Panc1 (cell line): ENCODE measurements around the gene CFAP20DC. TPM values are rescaled to one million over a fixed set of nuclear protein-coding genes. Genes with fewer than 3 reads are reported as not detected.

Source experiments
- ATAC-seq: fragments of 200-7000 bp; cut with Tn5 transposase; 2 replicates; pipeline ENCODE4 v1.9.1; 2020; ENCODE audit warnings: mild to moderate bottlenecking, moderate library complexity
- BruUV-seq: library from RNA; stranded (reverse); fragments of 400-500 nt; replicated peaks from 2 replicates; lab custom pipeline; 2021; lab: Mats Ljungman, UMichigan
- CTCF ChIA-PET: fragments of 300-600 bp; sonication (Branson Sonifier 250); formaldehyde crosslinking; loops from one replicate; lab custom pipeline; 2022; ENCODE audit warnings: antibody characterized with exemption; lab: Charles Lee
- POLR2A ChIA-PET: fragments of 300-600 bp; sonication (Branson Sonifier 250); formaldehyde crosslinking; loops from one replicate; lab custom pipeline; 2022; ENCODE audit warnings: antibody characterized with exemption; lab: Charles Lee
- DNase-seq: peaks from one replicate; pipeline ENCODE4 v3.0.0-alpha.2; 2010; ENCODE audit warnings: low read depth, low spot score
- H3K27ac ChIP-seq: 2 replicates; pipeline ENCODE4 v1.5.1; 2011; ENCODE audit warnings: mild to moderate bottlenecking, low read length, inconsistent platforms
- H3K27me3 ChIP-seq: fragments of 200-500 bp; sonication (Bioruptor generic); 2 replicates; pipeline ENCODE4 v1.6.0; 2014; ENCODE audit warnings: low read length, inconsistent platforms; ENCODE audit not compliant: control insufficient read depth, insufficient read depth
- H3K36me3 ChIP-seq: fragments of 200-500 bp; sonication (Bioruptor generic); 2 replicates; pipeline ENCODE4 v1.5.1; 2014; ENCODE audit warnings: inconsistent platforms, mild to moderate bottlenecking, low read length, moderate library complexity; ENCODE audit not compliant: control insufficient read depth, insufficient read depth
- H3K4me1 ChIP-seq: 2 replicates; pipeline ENCODE4 v1.5.1; 2011; ENCODE audit warnings: inconsistent platforms, mild to moderate bottlenecking, low read length, moderate library complexity; ENCODE audit not compliant: control insufficient read depth, insufficient read depth
- H3K4me3 ChIP-seq, 2 experiments: 2 replicates each; pipeline ENCODE4 v1.5.1; 2011 to 2012; ENCODE audit warnings: low read depth in 2 of 2, low read length in 2 of 2, mild to moderate bottlenecking in 2 of 2, inconsistent platforms in 1 of 2, moderate library complexity in 1 of 2
- H3K9me3 ChIP-seq: fragments of 200-500 bp; sonication (Bioruptor generic); 2 replicates; pipeline ENCODE4 v1.5.1; 2014; ENCODE audit warnings: low read depth, mild to moderate bottlenecking, inconsistent platforms, low read length, moderate library complexity; ENCODE audit not compliant: control insufficient read depth, insufficient read depth
- CTCF ChIP-seq: fragments of 450-650 bp; IDR thresholded peaks from 2 replicates; pipeline ENCODE4 v1.5.1; 2017; ENCODE audit warnings: mild to moderate bottlenecking
- POLR2AphosphoS5 ChIP-seq: IDR thresholded peaks from 2 replicates; pipeline ENCODE4 v1.6.1; 2012; ENCODE audit warnings: mild to moderate bottlenecking, low read depth, low read length, moderate library complexity
- REST ChIP-seq, 2 experiments: IDR thresholded peaks; 2 replicates each; pipeline ENCODE4 v1.6.1; 2011 to 2012; ENCODE audit warnings: low read depth in 2 of 2, control low read depth in 1 of 2, low read length in 1 of 2, mild to moderate bottlenecking in 1 of 2, moderate library complexity in 1 of 2; ENCODE audit not compliant: insufficient read depth in 1 of 2
- SIN3A ChIP-seq: IDR thresholded peaks from 2 replicates; pipeline ENCODE4 v1.6.1; 2012; ENCODE audit warnings: low read depth, mild to moderate bottlenecking, low read length, moderate library complexity, borderline replicate concordance; ENCODE audit not compliant: insufficient read depth
- TCF7L2 ChIP-seq: IDR thresholded peaks from 2 replicates; pipeline ENCODE4 v1.6.1; 2011; ENCODE audit warnings: mild to moderate bottlenecking, low read depth, low read length, inconsistent platforms
- in situ Hi-C: cut with HindIII; loops from 2 replicates; pipeline ENCODE4 v1.10.0; 2016; ENCODE audit warnings: low sequenced_read_pairs, low pct_unique_long_range_greater_than_20kb
- intact Hi-C: fragments of 100-400 bp; cut with micrococcal nuclease; formaldehyde crosslinking; loops from one replicate; pipeline ENCODE4 v1.10.0; 2022; ENCODE audit not compliant: unreplicated experiment
- total RNA-seq: library from RNA; stranded (reverse); gene quantifications from one replicate; pipeline ENCODE4 v1.2.1, GENCODE V29; 2021; ENCODE audit not compliant: unreplicated experiment

The CFAP20DC gene
- total RNA-seq, 1 experiment from 2014 or later = 4.0 TPM

- TF ChIP-seq SIN3A = no peak
- no peak for TF ChIP-seq REST (IDR thresholded peaks at IDR 0.05; ENCODE audit: insufficient read depth in 1 of 2, low read depth in 2 of 2, low read length in 1 of 2)
- TF ChIP-seq CTCF = no peak
- TF ChIP-seq POLR2AphosphoS5 = no peak
- TF ChIP-seq TCF7L2 = no peak
- DNase-seq = no peak
- H3K4me3 ChIP-seq = no peak overlapping the region
- BruUV-seq = no TSS peak
- no peaks in the 10 kb centered on the region for H3K9me3 ChIP-seq
- ATAC-seq = no peak
- ChIA-PET CTCF (no interaction called here), POLR2A (no interaction called here)
- no peaks in the 10 kb centered on the region for H3K27me3 ChIP-seq
- in situ Hi-C loops (no loop called here), intact Hi-C loops (no loop called here)
- no peak overlapping the region for H3K27ac ChIP-seq
- H3K36me3 ChIP-seq = no peaks in the 10 kb centered on the region
- no peaks in the 10 kb centered on the region for H3K4me1 ChIP-seq
Observed at GRCh38 chr3:58789385-58789784, 260.4 kb downstream of the CFAP20DC start.

DNA sequence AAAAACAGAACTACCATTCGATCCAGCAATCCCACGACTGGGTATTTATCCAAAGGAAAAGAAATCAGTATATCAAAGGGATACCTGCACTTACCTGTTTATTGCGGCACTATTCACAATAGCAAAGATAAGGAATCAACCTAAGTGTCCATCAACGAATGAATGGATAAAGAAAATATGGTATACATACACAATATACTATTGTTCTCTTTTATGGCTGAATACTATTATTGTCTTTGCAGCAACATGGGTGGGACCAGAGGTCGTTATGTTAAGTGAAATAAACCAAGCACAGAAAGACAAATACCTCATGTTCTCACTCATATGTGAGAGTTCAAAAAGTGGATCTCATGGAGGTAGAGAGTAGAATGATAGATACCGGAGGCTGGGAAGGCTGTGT lies 264.9 kb downstream of the CFAP20DC start:
- H3K36me3 ChIP-seq = no peaks in the 10 kb centered on the region
- no peak overlapping the region for H3K27ac ChIP-seq
- BruUV-seq = no TSS peak
- in situ Hi-C loops = no loop called here
- H3K4me1 ChIP-seq = no peaks in the 10 kb centered on the region
- intact Hi-C loops = no loop called here
- no peak for ATAC-seq
- TF ChIP-seq CTCF (no peak), REST (IDR thresholded peaks at IDR 0.05; ENCODE audit: insufficient read depth in 1 of 2, low read depth in 2 of 2, low read length in 1 of 2) (no peak), TCF7L2 (no peak), SIN3A (no peak), POLR2AphosphoS5 (no peak)
- no peak for DNase-seq
- no peak overlapping the region for H3K4me3 ChIP-seq
- ChIA-PET POLR2A (no interaction called here), CTCF (no interaction called here)
- H3K9me3 ChIP-seq = no peaks in the 10 kb centered on the region
- no peaks in the 10 kb centered on the region for H3K27me3 ChIP-seq
